Measurements from ENCODE around the gene SFT2D2. TPM values are rescaled to one million over a fixed set of nuclear protein-coding genes. Genes with fewer than 3 reads are reported as not detected.

The SFT2D2 gene
- total RNA-seq, 1 experiment from 2014 or later, result 32.1 TPM

DNA sequence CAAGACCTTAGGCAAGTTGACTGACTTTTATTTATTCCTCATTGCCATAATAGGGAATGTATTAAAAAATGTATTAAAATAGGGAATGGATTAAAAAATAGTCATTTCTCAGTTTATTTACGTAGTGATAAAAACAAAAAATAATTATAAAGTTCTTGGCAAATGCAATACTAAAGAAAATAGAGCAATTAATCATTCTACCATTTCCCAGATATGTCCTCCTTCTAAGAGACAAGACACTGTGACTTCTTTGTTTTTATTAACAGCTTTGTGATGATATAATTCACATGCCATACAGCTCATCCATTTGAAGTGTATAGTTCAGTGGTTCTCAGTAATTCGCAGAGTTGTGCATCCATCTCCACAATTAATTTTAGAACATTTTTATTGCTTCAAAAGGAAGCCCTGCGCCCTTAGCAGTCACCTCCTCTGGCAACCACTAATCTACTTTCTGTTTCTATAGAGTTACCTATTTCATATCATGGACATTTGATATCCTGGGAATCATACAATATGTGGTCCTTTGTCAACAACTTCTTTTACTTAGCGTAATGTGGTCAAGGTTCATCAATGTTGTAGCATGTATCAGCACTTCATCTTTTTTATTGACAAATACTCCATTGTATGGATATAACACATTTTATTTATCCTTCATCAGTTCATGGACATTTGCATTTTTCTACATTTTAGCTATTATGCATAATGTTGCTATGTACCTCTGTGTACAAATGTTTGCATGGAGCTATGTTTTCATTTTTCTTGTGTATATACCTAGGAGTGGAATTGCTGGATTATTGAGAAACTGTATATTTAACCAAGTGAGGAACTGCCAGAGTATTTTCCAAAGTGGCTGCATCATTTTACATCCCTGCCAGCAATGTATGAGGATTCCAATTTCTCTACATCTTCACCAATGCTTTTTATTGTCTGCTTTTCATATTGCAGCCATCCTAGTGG, 60.4 kb downstream of the SFT2D2 start:
- TF ChIP-seq CTCF (conservative IDR thresholded peaks at IDR 0.05), result no peak; the same call in 2 of the 3 replicates
- Mint-ChIP-seq H3K4me3 (no peak overlapping the region), H3K27me3 (ENCODE audit: low read depth) (no peaks in the 10 kb centered on the region), H3K4me1 (peaks cover 30 to 36% of the 10 kb centered on the region in 2 experiments), H3K9me3 (no peaks in the 10 kb centered on the region; a peak in 1 of 5 replicates), H3K36me3 (ENCODE audit: insufficient read depth in 1 of 3, low read depth in 3 of 3) (no peaks in the 10 kb centered on the region), H3K27ac (no peak overlapping the region; a peak in 1 of 7 replicates)
- Histone ChIP-seq H3K9me3 (ENCODE audit: control insufficient read depth, low read depth, low read length) (no peaks in the 10 kb centered on the region), H2AFZ (ENCODE audit: low read length) (no peak overlapping the region), H2BK12ac (ENCODE audit: insufficient read length, low read depth, low read length) (no peak overlapping the region), H3K79me2 (ENCODE audit: insufficient read depth, low read length) (no peaks in the 10 kb centered on the region), H3T11ph (ENCODE audit: low read length) (no peak overlapping the region), H2BK20ac (ENCODE audit: low read depth, low read length, poor library complexity, severe bottlenecking) (no peak overlapping the region), H2AK5ac (ENCODE audit: insufficient read length, low read length) (no peak overlapping the region), H3K14ac (ENCODE audit: insufficient read depth, low read length) (no peak overlapping the region), H3K4me2 (ENCODE audit: insufficient read depth, insufficient read length, low read length) (no peak overlapping the region), H2BK15ac (ENCODE audit: low read depth, low read length) (no peak overlapping the region), H3K23me2 (ENCODE audit: insufficient read length, low read depth, low read length, poor library complexity, severe bottlenecking) (no peaks in the 10 kb centered on the region), H2BK5ac (ENCODE audit: insufficient read length, low read length) (no peak overlapping the region), H3K27me3 (ENCODE audit: insufficient read depth, low read length) (no peaks in the 10 kb centered on the region), H3K79me1 (ENCODE audit: insufficient read depth, low read depth, low read length, poor library complexity, severe bottlenecking) (no peaks in the 10 kb centered on the region), H3K27ac (ENCODE audit: insufficient read length, low read depth, low read length) (no peak overlapping the region), H3K56ac (ENCODE audit: insufficient read length, low read depth, low read length) (no peak overlapping the region), H3K9ac (ENCODE audit: extremely low read depth, insufficient read length, low read length) (no peak overlapping the region), H2BK120ac (ENCODE audit: low read depth, low read length, poor library complexity, severe bottlenecking) (no peak overlapping the region), H3K18ac (ENCODE audit: insufficient read length, low read depth, low read length) (no peak overlapping the region), H3K4ac (ENCODE audit: low read depth, low read length) (no peak overlapping the region), H4K91ac (ENCODE audit: insufficient read length, low read depth, low read length) (no peak overlapping the region), H3K4me1 (ENCODE audit: insufficient read depth, low read length) (peaks cover 2% of the 10 kb centered on the region; the same call in 1 of the 2 replicates), H4K20me1 (ENCODE audit: control insufficient read depth, insufficient read depth, insufficient read length) (no peaks in the 10 kb centered on the region), H3K23ac (ENCODE audit: insufficient read length, low read depth, low read length) (no peak overlapping the region), H4K8ac (replicated peaks; ENCODE audit: insufficient read length, low read depth, low read length) (no peak overlapping the region), H4K5ac (ENCODE audit: insufficient read length, low read depth, low read length) (no peak overlapping the region)
- no peak for DNase-seq
- no CpG with 5 or more reads among the region's 4 CpGs for WGBS (ENCODE audit: extremely low coverage, insufficient read length, low lambda C conversion rate)

Measured in H9 (cell line).